Ishikawa (cell line): ENCODE measurements around the gene SMTNL1.

Experiments used
- CEBPB ChIP-seq: IDR thresholded peaks from 2 replicates; pipeline ENCODE4 v1.6.1; 2012
- CREB1 ChIP-seq: IDR thresholded peaks from 2 replicates; pipeline ENCODE4 v1.6.1; 2012; ENCODE audit warnings: low read depth
- EGR1 ChIP-seq: IDR thresholded peaks from 2 replicates; pipeline ENCODE4 v1.6.1; 2012
- EP300 ChIP-seq: IDR thresholded peaks from 2 replicates; pipeline ENCODE4 v1.6.1; 2012; ENCODE audit warnings: borderline replicate concordance
- MAX ChIP-seq: IDR thresholded peaks from 2 replicates; pipeline ENCODE4 v1.6.1; 2012
- NFIC ChIP-seq: IDR thresholded peaks from 2 replicates; pipeline ENCODE4 v1.6.1; 2012
- RAD21 ChIP-seq: IDR thresholded peaks from 2 replicates; pipeline ENCODE4 v1.6.1; 2012; ENCODE audit warnings: low read depth
- TAF1 ChIP-seq: IDR thresholded peaks from 2 replicates; pipeline ENCODE4 v1.6.1; 2012; ENCODE audit warnings: low read depth, mild to moderate bottlenecking
- TCF12 ChIP-seq: IDR thresholded peaks from 2 replicates; pipeline ENCODE4 v1.6.1; 2012; ENCODE audit warnings: low read depth
- TEAD4 ChIP-seq: IDR thresholded peaks from 2 replicates; pipeline ENCODE4 v1.6.1; 2012
- YY1 ChIP-seq: IDR thresholded peaks from 2 replicates; pipeline ENCODE4 v1.6.1; 2012; ENCODE audit warnings: low read depth
- TF ChIP-seq, protein P1 (sequence below): IDR thresholded peaks from 2 replicates; pipeline ENCODE4 v1.6.1; 2012; ENCODE audit warnings: low read depth, mild to moderate bottlenecking

- TF ChIP-seq TEAD4 (no peak), CEBPB (no peak), TAF1 (no peak), EP300 (no peak), NFIC (no peak), MAX (no peak), YY1 (no peak), CREB1 (no peak), RAD21 (no peak), EGR1 (no peak), TCF12 (no peak)
- TF ChIP-seq, protein P1, sequence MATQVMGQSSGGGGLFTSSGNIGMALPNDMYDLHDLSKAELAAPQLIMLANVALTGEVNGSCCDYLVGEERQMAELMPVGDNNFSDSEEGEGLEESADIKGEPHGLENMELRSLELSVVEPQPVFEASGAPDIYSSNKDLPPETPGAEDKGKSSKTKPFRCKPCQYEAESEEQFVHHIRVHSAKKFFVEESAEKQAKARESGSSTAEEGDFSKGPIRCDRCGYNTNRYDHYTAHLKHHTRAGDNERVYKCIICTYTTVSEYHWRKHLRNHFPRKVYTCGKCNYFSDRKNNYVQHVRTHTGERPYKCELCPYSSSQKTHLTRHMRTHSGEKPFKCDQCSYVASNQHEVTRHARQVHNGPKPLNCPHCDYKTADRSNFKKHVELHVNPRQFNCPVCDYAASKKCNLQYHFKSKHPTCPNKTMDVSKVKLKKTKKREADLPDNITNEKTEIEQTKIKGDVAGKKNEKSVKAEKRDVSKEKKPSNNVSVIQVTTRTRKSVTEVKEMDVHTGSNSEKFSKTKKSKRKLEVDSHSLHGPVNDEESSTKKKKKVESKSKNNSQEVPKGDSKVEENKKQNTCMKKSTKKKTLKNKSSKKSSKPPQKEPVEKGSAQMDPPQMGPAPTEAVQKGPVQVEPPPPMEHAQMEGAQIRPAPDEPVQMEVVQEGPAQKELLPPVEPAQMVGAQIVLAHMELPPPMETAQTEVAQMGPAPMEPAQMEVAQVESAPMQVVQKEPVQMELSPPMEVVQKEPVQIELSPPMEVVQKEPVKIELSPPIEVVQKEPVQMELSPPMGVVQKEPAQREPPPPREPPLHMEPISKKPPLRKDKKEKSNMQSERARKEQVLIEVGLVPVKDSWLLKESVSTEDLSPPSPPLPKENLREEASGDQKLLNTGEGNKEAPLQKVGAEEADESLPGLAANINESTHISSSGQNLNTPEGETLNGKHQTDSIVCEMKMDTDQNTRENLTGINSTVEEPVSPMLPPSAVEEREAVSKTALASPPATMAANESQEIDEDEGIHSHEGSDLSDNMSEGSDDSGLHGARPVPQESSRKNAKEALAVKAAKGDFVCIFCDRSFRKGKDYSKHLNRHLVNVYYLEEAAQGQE, result no peak
Observed at GRCh38 chr11:57539342-57539741, 1.9 kb downstream of the SMTNL1 start.
